ENCODE results near the gene TMC1.

GRCh38 chr9:72753266-72753893 lies 232.0 kb downstream of the TMC1 start:
- no peak for TF ChIP-seq YY1 (tag by site-specific recombination; IDR thresholded peaks at IDR 0.05)
- no peak for TF ChIP-seq PATZ1 (tag by site-specific recombination; IDR thresholded peaks at IDR 0.05)
- TF ChIP-seq CTCF (tag by site-specific recombination; IDR thresholded peaks at IDR 0.05) = no peak
- TF ChIP-seq ZNF558 (tag by site-specific recombination; IDR thresholded peaks at IDR 0.05) = no peak
- TF ChIP-seq ZBTB7A (tag by site-specific recombination; IDR thresholded peaks at IDR 0.05; ENCODE audit: low read depth) = no peak
- TF ChIP-seq SETDB1 (IDR thresholded peaks at IDR 0.05; ENCODE audit: insufficient read length, low read length) = no peak
- no peak for TF ChIP-seq WT1 (tag by site-specific recombination; IDR thresholded peaks at IDR 0.05)
- TF ChIP-seq ZNF274 (IDR thresholded peaks at IDR 0.05; ENCODE audit: low read length) = no peak
- no peak for TF ChIP-seq ZNF274 (tag by site-specific recombination; IDR thresholded peaks at IDR 0.05; ENCODE audit: borderline replicate concordance)
- TF ChIP-seq ZBTB8A (tag by site-specific recombination; IDR thresholded peaks at IDR 0.05) = no peak
- no peak for TF ChIP-seq AEBP2 (tag by site-specific recombination; IDR thresholded peaks at IDR 0.05; ENCODE audit: borderline replicate concordance)
